IPS-NIHi7 (cell line): ENCODE measurements around the gene SYCE3.
"Not testable (repeated sequence)": the region's sequence is repeated elsewhere in the genome, so short reads cannot be mapped to it uniquely, and the experiment has no call there.

ENCODE experiments used
- DNase-seq: peaks from one replicate; pipeline ENCODE4 v3.0.0; 2012; ENCODE audit warnings: mixed read lengths; ENCODE audit errors: extremely low spot score

Gene SYCE3

DNA sequence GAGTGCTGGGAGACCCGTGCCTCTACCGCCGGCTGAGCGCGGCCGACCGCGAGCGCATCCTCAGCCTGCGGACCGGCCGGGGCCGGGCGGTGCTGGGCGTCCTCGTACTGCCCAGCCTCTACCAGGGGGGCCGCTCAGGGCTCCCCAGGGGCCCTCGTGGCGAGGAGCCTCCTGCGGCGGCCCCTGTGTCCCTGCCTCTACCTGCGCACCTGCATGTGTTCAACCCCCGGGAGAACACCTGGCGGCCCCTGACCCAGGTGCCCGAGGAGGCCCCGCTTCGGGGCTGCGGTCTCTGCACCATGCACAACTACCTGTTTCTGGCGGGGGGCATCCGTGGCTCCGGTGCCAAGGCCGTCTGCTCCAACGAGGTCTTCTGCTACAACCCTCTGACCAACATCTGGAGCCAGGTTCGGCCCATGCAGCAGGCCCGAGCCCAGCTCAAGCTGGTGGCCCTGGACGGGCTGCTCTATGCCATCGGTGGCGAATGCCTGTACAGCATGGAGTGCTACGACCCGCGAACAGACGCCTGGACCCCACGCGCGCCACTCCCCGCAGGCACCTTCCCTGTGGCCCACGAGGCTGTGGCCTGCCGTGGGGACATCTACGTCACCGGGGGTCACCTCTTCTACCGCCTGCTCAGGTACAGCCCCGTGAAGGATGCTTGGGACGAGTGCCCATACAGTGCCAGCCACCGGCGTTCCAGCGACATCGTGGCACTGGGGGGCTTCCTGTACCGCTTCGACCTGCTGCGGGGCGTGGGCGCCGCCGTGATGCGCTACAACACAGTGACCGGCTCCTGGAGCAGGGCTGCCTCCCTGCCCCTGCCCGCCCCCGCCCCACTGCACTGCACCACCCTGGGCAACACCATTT is 13.6 kb downstream of the SYCE3 start:
- DNase-seq = no peak

DNA sequence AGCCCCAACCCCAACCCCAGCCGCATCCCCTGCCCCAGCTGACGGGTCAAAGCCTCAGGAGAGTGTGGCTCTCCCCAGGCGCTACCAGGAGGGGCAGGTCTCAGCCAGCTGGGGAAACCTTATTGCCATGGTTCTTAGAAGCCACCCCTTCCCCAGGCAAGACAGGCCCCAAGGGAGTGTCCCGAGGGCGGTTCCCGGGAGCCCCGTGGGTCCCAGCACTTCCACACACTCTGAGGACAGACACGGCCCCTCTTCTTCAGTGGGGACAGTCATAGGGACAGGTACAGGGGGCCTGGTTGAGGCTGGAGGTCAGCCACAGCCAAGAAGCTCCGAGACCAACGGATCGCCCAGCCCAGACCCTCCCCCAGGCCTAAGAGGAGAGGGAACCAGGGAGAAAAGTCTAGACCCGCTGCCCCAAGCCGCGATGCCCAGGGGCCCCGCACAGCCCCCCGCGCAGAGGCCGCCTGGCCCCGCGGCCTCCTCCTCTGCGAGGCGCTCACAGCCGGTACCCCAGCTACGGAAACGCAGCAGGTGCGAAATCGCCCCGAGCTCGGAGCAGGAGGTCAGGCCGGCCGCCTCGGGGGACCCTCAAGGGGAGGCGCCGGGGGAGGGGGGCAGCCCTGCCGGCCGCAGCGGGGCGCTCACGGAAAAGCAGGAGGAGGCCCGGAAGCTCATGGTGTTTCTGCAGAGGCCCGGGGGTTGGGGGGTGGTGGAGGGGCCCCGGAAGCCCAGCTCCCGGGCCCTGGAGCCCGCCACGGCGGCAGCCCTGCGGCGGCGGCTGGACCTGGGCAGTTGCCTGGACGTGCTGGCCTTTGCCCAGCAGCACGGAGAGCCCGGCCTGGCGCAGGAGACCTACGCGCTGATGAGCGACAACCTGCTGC is 14.4 kb downstream of the SYCE3 start:
- DNase-seq = no peak

DNA sequence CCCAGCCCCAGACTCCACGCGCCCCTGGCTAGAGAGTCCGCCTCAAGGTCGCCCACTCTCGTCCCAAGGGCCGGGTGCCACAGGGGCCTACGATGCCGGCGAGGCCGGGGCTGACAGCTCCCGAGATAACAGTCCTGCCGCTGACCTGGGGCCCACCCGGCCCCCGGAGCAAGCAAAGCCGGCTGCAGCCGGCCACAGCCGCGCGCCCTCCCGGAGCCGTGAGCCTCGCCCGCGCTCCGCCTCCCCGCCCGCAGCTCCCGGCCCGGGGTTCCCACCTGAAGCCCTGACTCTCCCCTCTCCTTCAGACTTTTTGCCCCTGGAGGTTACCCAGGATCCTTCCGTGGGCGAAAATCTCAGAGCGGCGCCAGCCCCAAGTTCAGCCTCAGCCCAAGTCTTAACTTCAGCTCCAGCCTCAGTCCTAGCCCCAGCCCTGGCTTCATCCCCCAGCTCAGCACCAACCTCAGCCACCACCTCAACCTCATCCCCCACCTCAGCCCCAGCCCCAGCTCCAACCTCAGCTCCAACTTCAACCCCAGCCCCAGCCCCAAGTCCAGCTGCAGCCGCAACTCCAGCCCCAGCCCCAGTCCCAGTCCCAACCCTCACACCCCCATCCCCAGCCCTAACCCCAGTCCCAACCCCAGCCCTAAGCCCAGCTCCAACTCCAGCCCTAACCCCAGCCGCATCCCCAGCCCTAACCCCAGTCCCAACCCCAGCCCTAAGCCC is 15.3 kb downstream of the SYCE3 start:
- no peak for DNase-seq

DNA sequence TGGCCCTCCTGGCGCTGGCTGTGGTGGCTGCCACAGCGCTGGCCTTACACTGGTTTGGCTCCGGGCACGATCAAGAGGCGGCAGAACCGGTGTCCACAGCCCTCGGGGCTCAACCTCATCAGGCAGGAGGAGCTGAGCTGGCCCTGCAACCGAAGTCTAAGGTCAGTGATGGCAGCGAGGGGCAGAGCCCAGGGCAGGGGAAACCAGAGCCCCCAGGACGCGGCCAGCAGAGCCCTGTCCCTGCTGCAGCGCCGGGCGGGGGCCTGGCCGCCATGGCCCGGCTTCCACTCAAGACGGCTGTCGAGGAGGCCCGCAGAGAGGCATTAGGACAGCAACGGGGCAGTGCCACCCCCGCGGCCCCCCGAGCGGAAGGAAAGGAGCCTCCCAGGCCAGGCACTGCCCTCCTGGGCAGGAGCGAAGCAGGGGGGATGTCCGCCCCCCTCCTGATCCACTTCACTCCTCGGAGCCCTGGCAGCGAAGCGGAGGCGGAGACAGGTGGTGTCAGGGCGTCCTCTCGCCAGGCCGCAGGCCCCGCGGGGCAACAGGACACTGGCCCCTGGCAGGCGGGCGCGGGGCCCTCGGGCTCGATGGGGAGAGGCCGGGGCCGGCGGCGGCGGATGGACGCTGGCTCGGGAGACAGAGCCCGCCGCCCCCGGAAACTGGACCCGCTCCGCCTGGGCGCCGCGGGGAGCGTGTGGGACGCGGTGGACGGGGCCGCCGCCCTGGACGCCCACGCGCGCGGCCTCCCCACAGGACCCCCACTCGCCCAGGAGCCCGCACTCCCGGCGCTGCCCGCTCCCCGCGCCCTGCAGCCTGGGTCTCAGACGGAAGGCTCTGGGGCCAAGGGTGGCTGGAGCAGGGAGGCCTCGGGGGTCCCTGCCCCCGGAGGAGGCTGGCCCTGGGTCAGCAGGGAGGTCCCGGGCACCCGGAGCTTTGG is 16.1 kb downstream of the SYCE3 start:
- DNase-seq = no peak

DNA sequence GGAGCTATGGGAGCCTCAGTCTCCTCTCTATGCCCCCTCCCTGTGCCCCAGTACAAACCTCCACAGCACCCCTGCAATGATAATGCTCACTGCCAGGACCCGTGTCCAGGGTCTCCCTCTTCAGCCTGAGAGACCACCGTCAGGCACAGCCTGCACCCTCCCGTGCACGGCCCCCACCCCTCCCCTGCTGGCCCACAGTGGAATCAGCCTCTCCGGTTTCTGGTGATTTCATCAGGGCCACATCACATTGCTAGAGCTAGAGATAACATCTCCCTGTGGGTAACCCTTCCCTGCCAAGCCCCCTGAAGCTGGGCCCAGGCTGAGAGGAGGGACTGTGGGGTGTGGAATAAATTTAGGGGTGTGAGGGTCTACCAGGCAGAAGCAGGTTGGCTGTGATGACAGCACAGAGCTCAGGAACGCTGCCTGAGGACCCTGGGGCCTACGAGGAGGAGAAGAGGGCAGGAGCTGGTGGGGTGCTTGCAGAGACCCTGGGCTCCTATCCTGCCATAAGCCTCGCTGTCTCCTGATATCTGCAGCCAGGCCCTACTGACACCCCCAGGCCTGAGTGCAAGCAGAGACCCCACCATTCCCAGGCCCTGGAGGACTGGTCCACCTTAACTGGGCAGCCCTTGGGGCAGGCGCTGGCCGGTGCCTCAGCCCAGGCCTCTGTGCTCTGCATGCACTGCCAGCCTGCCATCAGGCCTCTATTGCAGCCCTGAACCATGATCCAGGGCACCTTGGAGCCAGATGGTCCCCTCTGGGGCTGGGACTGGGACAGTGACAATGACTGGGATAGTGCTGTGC is 17.0 kb downstream of the SYCE3 start, which contains the start of gene KLHDC7B:
KLHDC7B (plus strand) TSS at position 378 of the 804 bp plus-strand sequence; CDS start at position 723, 345 bp downstream.
- no peak for DNase-seq

DNA sequence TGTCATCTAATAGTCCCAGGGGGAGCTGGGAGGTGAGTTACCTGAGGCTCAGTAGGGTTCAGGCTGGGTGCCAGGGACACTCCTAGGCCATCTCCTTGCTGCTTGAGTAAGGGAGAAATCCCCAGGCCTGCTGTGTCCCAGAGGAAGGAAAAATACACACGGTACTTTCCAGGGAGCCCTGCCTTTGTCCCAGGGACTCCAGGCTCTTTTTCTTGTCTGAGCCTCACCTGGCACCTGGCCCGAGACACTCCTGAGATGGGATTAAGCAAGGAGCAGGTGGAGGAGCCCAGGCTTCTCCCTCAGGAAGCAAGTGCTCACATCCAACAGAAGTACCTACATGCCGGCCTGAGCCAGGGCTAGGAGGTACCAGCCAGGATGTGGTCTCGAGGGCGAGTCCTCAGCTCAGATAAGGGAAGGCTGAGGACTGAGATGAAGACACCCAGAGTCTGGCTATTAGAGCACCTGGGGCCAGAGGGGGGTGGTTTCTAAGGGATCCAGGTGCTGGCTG is 17.9 kb downstream of the SYCE3 start:
- DNase-seq = no peak

DNA sequence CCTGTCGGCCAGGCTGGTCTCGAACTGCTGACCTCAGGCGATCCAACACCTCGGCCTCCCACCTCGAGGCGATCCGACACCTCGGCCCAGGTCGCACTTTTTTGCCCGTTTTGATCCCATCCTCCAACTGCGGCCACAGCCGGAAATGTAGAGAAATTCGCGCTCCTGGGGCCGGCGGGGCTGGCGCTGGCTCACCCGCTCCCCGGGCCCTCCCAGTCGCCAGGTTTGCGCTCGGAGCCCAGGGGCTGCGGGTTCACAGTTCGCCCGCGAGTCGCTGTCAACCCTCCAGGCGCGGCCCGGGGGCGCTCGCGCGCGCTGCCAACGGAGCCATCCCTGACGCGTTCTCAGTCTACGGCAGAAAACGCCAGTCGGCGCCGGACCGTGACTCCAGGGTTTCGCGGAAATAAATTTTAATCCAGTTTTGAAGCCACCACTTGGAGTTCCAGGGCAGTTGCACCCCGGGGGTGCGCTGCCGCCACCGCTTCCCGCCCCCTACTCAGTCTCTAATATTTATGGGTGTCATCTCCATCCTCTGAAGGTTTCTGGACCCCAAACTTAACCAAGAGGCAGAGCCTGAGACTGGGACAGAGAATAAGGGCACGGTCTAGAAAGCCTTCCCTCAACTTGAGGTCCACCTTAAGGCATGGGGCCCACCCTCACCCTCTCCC is 18.5 kb downstream of the SYCE3 start:
- peak; percentile 97 for DNase-seq

DNA sequence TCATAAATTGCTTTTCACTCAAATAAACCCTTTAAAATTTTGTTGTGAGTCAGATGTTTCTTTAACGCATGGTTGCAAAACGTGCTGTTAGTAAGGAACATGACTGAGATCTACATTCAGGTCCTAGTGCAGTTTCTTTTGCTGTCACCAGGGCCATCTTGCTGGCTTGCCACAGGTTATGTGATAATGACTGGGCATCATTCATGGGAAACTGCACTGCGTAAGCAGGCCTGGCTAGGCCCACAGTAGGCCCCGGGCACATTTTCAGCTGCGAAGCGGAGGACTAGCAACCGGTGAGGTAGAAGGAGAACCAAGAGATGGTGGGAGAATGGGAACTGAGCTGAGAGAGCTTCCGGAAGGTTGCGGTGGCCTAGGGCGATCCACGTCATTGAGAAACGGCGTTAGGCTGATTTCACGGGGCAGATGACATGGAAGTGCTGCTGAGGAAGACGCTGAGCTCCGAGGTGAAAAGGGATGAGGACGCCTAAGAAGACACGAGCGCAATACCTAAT is 20.2 kb downstream of the SYCE3 start:
- DNase-seq = no peak

DNA sequence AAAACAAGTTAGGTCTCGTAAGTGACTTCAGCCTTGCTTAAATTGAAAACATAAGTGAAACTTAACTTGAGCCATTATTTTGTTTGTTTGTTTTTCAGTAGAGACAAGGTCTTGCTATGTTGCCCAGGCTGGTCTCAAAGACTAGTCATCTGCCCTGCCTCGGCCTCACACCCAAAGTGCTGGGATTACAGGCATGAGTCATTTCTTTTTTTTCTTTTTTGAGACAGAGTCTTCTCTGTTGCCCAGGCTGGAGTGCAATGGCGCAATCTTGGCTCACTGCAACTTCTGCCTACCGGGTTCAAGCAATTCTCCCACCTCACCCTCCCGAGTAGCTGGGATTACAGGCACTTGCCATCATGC is 21.1 kb downstream of the SYCE3 start:
- not testable (repeated sequence) for DNase-seq

DNA sequence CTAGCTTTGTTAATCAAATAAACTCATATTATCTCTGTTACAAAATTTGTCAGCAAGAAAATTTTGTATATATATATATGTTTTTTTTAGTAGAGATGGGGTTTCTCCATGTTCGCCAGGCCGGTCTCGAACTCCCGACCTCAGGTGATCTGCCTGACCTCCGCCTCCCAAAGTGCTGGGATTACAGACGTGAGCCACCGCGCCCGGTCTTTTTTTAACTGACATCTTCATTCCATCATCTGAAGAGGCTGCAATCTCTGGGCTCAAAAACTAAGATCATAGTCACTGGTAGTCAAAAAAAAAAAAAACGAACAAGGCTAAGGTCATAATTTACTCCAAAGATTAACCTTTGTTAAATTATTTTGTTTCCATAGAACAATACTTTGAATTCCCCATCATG is 22.3 kb downstream of the SYCE3 start:
- DNase-seq = no peak

DNA sequence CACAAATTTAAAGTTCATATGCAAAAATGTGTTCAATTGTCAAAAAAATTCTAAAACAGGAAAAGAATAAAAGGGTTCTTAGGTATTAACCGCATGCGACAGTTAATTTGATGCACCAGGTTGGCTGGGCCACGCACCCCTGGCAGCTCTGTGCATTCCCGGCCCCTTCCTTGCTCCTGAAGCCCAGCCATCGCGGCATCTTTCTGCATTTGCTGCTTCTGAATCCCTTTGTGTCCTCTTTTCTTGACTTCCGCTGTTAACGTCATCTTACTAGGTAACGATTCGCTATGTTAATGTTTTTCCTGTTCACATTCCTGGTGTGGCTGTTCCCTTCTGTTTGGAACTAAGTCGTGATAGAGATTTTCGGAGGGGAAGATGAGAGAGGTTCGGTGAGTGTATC is 25.0 kb downstream of the SYCE3 start:
- no peak for DNase-seq

DNA sequence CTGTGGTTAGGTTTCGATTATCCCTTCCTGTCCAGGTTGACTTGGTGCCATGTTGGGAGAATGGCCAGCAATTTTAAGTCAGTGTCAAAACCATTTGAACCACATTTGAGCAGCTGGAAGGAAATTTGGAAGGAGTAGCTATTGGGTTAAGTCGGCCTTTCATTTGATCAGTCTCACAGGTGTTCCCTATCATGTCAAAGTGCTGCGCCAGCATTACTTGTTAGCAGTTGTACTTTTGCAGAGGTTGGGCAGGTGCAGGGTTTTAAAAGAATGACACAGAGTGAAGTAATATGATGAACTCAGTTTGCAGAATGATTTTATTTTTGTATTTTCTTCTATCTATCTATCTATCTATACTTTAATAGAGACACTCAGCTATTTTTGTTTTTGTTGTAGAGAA is 26.5 kb downstream of the SYCE3 start:
- no peak for DNase-seq

DNA sequence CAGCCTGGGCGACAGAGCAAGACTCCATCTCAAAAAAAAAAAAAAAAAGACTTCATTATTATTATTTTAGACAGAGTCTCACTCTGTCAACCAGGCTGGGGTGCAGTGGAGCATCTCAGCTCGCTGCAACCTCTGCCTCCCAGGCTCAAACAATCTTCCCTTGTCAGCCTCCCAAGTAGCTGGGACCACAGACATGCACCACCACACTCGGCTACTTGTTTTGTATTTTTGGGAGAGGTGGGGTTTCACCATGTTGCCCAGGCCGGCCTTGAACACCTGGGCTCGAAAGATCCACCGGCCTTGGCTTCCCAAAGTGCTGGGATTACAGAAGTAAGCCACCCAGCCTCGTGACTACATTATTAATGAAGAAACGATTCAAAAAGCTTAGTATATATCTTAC is 27.6 kb downstream of the SYCE3 start:
- no peak for DNase-seq

DNA sequence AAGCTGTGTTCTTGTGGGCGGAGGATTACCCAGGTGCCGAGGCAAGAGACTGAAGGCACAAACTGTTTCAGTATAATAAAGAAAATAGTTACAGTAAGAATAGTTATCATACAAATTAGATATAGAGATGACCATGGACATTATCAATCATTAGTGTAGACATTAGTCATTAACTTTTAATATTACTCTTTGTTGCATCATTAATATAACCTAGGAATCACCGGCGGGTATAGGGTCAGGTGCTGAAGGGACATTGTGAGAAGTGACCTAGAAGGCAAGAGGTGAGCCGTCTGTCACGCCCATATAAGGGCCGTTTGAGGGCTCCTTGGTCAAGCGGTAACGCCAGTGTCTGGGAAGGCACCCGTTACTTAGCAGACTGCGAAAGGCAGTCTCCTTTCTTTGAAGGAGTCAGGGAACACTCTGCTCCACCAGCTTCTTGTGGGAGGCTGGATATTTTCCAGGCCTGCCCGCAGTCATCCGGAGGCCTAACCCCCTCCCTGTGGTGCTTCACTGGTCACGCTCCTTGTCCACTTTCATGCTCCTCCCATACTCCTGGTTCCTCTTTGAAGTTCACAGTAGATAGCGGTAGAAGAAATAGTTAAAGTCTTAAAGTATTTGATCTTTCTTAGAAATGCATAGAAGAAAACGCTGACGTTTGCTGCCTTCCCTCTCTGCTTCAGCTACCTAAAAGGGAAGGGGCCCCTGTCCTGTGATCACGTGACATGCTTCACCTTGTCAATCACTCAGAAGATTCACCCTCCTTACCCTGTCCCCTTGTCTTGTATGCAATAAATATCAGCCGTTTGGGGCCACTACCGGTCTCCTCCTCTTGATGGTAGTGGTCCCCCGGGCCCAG is 28.6 kb downstream of the SYCE3 start:
- not testable (repeated sequence) for DNase-seq

DNA sequence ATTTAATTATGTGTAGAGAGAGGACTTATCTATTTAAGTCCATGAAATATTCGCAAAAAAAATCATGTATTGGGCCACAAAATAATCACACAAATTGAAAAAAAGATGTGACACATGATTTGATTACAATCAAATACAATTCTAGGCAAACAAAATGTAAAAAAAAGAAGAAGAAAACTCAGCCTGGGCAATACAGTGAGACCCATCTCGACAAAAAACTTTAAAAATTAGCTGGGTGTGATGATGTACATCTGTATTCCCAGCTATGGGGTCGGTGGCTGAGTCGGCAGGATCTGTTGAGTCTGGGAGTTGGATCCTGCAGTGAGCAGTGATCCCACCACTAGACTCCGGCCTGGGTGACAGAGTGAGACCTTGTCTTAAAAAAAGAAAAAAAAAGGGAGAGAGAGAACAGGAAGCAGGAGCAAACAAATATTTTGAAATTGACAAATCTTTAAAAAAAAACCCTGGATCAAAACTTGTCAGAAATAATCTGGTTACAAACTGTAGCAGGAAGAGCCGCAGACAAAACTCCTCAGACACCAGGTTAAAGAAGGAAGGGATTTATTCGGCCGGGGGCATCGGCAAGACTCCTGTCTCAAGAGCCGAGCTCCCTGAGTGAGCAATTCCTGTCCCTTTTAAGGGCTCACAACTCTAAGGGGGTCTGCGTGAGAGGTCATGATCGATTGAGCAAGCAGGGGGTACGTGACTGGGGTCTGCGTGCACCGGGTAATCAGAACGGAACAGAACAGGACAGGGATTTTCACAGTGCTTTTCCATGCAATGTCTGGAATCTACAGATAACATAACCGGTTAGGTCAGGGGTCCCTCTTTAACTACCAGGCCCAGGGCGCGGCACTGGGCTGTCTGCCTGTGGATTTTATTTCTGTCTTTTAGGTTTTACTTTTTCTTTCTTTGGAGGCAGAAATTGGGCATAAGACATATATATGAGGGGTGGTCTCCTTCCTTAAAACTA is 29.6 kb downstream of the SYCE3 start:
- DNase-seq = no peak

DNA sequence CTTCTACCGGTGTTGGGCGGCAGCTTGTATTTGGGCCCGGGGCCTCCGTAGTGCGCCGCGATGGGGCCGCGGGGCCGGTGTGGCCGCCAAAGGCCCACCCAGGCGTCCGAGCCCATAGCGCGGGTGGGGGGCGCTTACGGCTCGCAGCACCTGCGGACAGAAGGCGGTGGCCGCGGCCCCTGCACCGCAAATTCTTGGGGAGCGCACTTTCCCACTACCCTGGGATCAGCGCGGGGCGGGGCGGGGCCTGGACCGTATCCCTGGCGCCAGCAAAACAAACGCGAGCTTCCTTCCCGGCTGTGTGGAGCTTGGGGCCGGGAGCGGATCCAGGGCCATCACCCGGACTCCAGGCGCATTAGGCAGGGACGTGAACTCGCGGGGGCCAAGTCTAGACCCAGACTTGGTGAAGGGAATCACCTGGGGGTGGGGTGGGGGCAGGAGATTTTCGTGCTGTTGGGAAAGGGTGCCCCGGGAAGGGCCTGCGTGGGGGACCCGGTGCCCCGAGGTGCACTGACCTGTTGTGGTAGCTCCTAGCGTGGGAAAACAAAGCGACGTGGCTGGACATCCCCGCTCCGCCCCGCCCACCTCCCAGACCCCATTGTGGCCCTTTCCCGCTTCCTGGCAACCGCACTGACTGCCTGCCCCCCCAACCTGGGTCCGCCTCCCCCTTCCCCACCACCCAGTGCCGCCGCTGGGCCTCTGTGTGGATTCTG is 30.6 kb downstream of the SYCE3 start:
- DNase-seq = peak; percentile 61
